ENCODE measurements around the gene COL18A1.

- TF ChIP-seq CTCF (IDR thresholded peaks at IDR 0.05) (no peak), SIN3A (IDR thresholded peaks at IDR 0.05; ENCODE audit: borderline replicate concordance, insufficient read depth, low read depth, low read length) (no peak)
Observed at GRCh38 chr21:45506241-45506817, 101.4 kb downstream of the COL18A1 start.

Data from Panc1 (cell line).